NCI-H345 treated with DMSO at 0.1 percent for 48 hours (cell line): ENCODE measurements around the gene IGFBP1.
A peak's percentile ranks its signal among the peaks of the same experiment; 100 is the strongest.

Source experiments
- DNase-seq: peaks from one replicate; lab custom pipeline; 2025; ENCODE audit not compliant: unreplicated experiment; lab: John Stamatoyannopoulos, UW

The IGFBP1 gene

GRCh38 chr7:45880433-45880860 lies 7.8 kb upstream of the IGFBP1 start:
- DNase-seq, result no peak

GRCh38 chr7:45881280-45881758 lies 7.0 kb upstream of the IGFBP1 start:
- DNase-seq, result no peak

GRCh38 chr7:45881759-45882464 lies 6.4 kb upstream of the IGFBP1 start:
- no peak for DNase-seq

- DNase-seq, result peak; percentile 84
These were observed 5.8 kb upstream of the IGFBP1 start for GRCh38 chr7:45882465-45882810.

GRCh38 chr7:45884136-45884535 lies 4.2 kb upstream of the IGFBP1 start:
- no peak for DNase-seq

GRCh38 chr7:45885264-45885882 lies 2.9 kb upstream of the IGFBP1 start:
- no peak for DNase-seq

- DNase-seq, result no peak
These were observed 1.2 kb upstream of the IGFBP1 start for GRCh38 chr7:45886931-45887667.

- no peak for DNase-seq
These were observed 692 bp downstream of the IGFBP1 start for GRCh38 chr7:45888993-45889366.

GRCh38 chr7:45889367-45890067 lies 1.2 kb downstream of the IGFBP1 start:
- no peak for DNase-seq

- no peak for DNase-seq
These were observed 2.0 kb downstream of the IGFBP1 start for GRCh38 chr7:45890125-45890901.

GRCh38 chr7:45890902-45891461 lies 2.7 kb downstream of the IGFBP1 start:
- peak; percentile 23 for DNase-seq

GRCh38 chr7:45891462-45892402 lies 3.4 kb downstream of the IGFBP1 start:
- DNase-seq, result no peak

- no peak for DNase-seq
These were observed 4.2 kb downstream of the IGFBP1 start for GRCh38 chr7:45892407-45893035.

GRCh38 chr7:45893374-45893995 lies 5.2 kb downstream of the IGFBP1 start:
- no peak for DNase-seq

- no peak for DNase-seq
These were observed 5.8 kb downstream of the IGFBP1 start for GRCh38 chr7:45893996-45894664.

- no peak for DNase-seq
These were observed 6.4 kb downstream of the IGFBP1 start for GRCh38 chr7:45894665-45895062.

- DNase-seq, result no peak
These were observed 8.9 kb downstream of the IGFBP1 start for GRCh38 chr7:45897042-45897690.
